DOHH2 (cell line): ENCODE data around the gene DUOX1.

Source experiments
- H3F3A ChIP-seq: fragments of 200-600 bp; sonication (generic), shearing (Covaris generic); 2 replicates; pipeline ENCODE4 v1.6.0; 2016; ENCODE audit warnings: antibody characterized with exemption, mild to moderate bottlenecking; ENCODE audit not compliant: control insufficient read depth, insufficient read depth
- H3K27ac ChIP-seq: fragments of 200-600 bp; sonication (generic); 2 replicates; pipeline ENCODE4 v1.5.1; 2014; ENCODE audit warnings: low read depth, mild to moderate bottlenecking, low read length, moderate library complexity
- H3K27me3 ChIP-seq: fragments of 200-600 bp; sonication (generic); 2 replicates; pipeline ENCODE4 v1.6.1; 2014; ENCODE audit warnings: mild to moderate bottlenecking, low read length, mixed read lengths; ENCODE audit not compliant: control insufficient read depth
- H3K36me3 ChIP-seq: fragments of 200-600 bp; sonication (generic); 2 replicates; pipeline ENCODE4 v1.6.1; 2014; ENCODE audit warnings: mild to moderate bottlenecking, low read length, moderate library complexity, mixed read lengths; ENCODE audit not compliant: control insufficient read depth
- H3K4me1 ChIP-seq: fragments of 200-600 bp; sonication (generic); 2 replicates; pipeline ENCODE4 v1.6.1; 2014; ENCODE audit warnings: mild to moderate bottlenecking, low read length, mixed read lengths; ENCODE audit not compliant: control insufficient read depth
- H3K4me2 ChIP-seq: fragments of 200-600 bp; sonication (generic); 2 replicates; pipeline ENCODE4 v1.6.0; 2014; ENCODE audit warnings: mild to moderate bottlenecking, low read length, moderate library complexity
- H3K4me3 ChIP-seq: fragments of 200-600 bp; sonication (generic); 2 replicates; pipeline ENCODE4 v1.5.1; 2014; ENCODE audit warnings: mild to moderate bottlenecking, low read length, mixed read lengths
- H3K79me2 ChIP-seq: fragments of 200-600 bp; sonication (generic); 2 replicates; pipeline ENCODE4 v1.6.1; 2014; ENCODE audit warnings: mild to moderate bottlenecking, low read length, mixed read lengths; ENCODE audit not compliant: control insufficient read depth
- H3K9me2 ChIP-seq: fragments of 200-600 bp; sonication (generic); replicated peaks from 2 replicates; pipeline ENCODE4 v1.6.1; 2014; ENCODE audit warnings: mild to moderate bottlenecking, low read length, mixed read lengths; ENCODE audit not compliant: control insufficient read depth
- H3K9me3 ChIP-seq: fragments of 200-600 bp; sonication (generic); 2 replicates; pipeline ENCODE4 v1.6.1; 2014; ENCODE audit warnings: antibody characterized with exemption, low read length, mixed read lengths; ENCODE audit not compliant: control insufficient read depth, insufficient read depth
- H4K20me1 ChIP-seq: fragments of 200-600 bp; sonication (generic); 2 replicates; pipeline ENCODE4 v1.6.0; 2014; ENCODE audit warnings: low read depth, mild to moderate bottlenecking, antibody characterized with exemption, low read length, moderate library complexity; ENCODE audit not compliant: control insufficient read depth, insufficient read depth
- EZH2phosphoT487 ChIP-seq: fragments of 200-600 bp; sonication (generic); IDR thresholded peaks from 2 replicates; pipeline ENCODE4 v1.6.1; 2017; ENCODE audit warnings: borderline replicate concordance, mild to moderate bottlenecking, antibody characterized with exemption, low read length, moderate library complexity, mixed read lengths
- TF ChIP-seq, protein P1 (sequence below): fragments of 200-600 bp; sonication (generic); IDR thresholded peaks from one replicate; pipeline ENCODE4 v1.5.1; 2014; ENCODE audit warnings: antibody characterized with exemption, mild to moderate bottlenecking, low read depth, low read length; ENCODE audit not compliant: poor library complexity, severe bottlenecking

Gene DUOX1

DNA sequence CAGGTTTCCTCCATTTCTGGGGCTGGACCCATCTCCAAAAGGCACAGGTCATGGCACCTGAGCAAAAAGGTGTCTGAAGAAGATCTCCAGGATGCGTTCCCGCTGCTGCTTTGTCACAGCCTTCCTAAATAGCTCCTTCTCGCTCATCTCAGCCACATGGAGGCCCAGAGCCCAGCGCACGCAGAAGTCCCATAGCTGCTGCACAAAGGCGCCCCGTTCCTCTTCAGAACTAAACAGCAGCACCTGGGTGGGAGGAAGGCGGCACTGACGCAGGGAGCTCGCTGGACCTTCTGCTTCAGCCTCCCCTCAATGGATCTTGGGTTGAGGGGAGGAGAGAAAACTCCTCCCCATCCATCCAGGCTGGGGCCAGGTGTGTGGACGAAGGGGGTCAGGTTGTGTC, 24.2 kb upstream of the DUOX1 start:
- Histone ChIP-seq H3K9me3 (no peaks in the 10 kb centered on the region), H3K4me3 (no peak overlapping the region), H3K27me3 (no peaks in the 10 kb centered on the region), H3K4me2 (no peak overlapping the region), H3F3A (no peaks in the 10 kb centered on the region), H3K4me1 (peaks cover 7% of the 10 kb centered on the region), H4K20me1 (no peaks in the 10 kb centered on the region), H3K36me3 (no peaks in the 10 kb centered on the region), H3K27ac (no peak overlapping the region), H3K9me2 (no peaks in the 10 kb centered on the region), H3K79me2 (no peaks in the 10 kb centered on the region)
- no peak for TF ChIP-seq EZH2phosphoT487
- TF ChIP-seq, protein P1, sequence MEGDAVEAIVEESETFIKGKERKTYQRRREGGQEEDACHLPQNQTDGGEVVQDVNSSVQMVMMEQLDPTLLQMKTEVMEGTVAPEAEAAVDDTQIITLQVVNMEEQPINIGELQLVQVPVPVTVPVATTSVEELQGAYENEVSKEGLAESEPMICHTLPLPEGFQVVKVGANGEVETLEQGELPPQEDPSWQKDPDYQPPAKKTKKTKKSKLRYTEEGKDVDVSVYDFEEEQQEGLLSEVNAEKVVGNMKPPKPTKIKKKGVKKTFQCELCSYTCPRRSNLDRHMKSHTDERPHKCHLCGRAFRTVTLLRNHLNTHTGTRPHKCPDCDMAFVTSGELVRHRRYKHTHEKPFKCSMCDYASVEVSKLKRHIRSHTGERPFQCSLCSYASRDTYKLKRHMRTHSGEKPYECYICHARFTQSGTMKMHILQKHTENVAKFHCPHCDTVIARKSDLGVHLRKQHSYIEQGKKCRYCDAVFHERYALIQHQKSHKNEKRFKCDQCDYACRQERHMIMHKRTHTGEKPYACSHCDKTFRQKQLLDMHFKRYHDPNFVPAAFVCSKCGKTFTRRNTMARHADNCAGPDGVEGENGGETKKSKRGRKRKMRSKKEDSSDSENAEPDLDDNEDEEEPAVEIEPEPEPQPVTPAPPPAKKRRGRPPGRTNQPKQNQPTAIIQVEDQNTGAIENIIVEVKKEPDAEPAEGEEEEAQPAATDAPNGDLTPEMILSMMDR, result no peak

DNA sequence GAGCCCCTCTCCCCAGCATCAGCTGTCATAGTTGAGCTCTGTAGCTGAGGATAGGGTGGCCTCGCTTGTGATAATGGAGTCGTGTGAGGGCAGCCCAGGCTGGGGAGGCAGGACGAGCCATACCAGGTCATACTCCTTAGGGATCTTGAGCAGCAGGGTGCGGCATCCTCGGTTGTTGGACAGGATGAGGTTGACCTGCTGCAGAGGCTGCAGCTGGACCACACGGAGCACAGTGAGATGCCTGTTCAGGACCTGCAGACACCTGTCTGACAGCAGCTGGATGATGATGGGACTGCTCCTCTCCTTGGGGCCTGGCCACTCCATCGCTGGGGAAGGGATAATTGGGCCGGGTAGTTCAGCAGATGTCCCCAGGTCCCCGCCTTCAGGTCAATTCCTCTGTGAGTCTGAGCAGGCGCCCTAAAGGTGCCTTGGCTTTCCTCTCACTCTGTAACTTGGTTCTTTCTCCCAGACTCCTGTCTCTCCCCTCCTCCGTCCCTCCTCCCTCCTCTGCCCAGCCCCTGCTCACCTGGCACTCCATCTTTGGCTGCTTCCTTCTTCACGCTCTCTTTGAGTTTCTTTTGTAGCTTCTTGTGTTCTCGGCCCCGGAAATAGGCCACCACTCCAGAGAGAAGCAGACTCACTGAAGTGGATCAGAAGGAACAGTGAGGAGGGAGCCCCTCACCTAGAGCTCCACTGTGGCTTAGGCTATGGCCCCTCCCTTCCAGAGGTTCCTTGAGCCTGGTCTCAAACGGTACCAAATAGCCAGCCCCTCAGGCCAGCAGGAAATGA, 23.6 kb upstream of the DUOX1 start:
- H3K4me1 ChIP-seq, result peaks cover 7% of the 10 kb centered on the region
- no peaks in the 10 kb centered on the region for H3K36me3 ChIP-seq
- no peaks in the 10 kb centered on the region for H3K9me2 ChIP-seq
- H3K4me3 ChIP-seq, result no peak overlapping the region
- H3K4me2 ChIP-seq, result no peak overlapping the region
- no peaks in the 10 kb centered on the region for H3K79me2 ChIP-seq
- no peak overlapping the region for H3K27ac ChIP-seq
- H3F3A ChIP-seq, result no peaks in the 10 kb centered on the region
- no peaks in the 10 kb centered on the region for H3K27me3 ChIP-seq
- no peaks in the 10 kb centered on the region for H3K9me3 ChIP-seq
- H4K20me1 ChIP-seq, result no peaks in the 10 kb centered on the region
- no peak for TF ChIP-seq EZH2phosphoT487
- TF ChIP-seq, protein P1, result no peak

DNA sequence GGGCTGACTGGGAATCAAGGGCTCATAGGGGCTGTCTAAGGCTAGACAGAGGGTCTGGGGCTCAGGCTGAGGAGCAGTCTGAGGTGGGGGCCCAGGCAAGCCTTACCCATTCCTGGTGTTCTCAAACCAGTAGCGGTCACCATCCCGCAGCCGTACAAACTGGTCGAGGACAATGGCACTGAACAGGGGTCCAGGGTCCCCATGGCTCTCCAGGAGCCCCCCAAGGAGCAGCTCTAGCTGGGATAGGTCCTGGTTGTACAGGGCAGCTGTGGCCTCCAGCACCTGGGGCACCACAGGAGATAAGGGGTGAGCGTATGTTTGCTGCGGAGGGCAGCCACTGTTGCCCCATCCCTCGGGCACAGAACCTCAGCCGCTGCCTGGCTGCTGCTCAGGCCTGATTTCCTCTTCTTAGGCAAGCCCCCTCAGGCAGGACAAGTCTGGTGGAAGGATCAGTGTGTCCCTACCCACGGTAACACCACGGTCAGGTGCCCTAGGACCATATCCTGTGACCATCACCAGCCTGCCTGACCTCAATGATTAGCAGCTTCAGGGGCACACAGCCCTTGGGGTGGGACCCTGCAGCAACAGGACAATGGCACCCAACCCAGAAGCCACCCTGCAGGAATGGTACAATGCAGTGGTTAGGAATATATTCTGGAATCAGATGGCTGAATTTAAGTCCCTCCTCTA, 21.7 kb upstream of the DUOX1 start:
- H3K27ac ChIP-seq, result no peak overlapping the region
- H3K9me2 ChIP-seq, result no peaks in the 10 kb centered on the region
- H3K9me3 ChIP-seq, result no peaks in the 10 kb centered on the region
- no peak overlapping the region for H3K4me2 ChIP-seq
- no peak for TF ChIP-seq EZH2phosphoT487
- TF ChIP-seq, protein P1, result no peak
- peaks cover 7% of the 10 kb centered on the region for H3K4me1 ChIP-seq
- H4K20me1 ChIP-seq, result no peaks in the 10 kb centered on the region
- no peak overlapping the region for H3K4me3 ChIP-seq
- no peaks in the 10 kb centered on the region for H3K36me3 ChIP-seq
- peaks cover 1% of the 10 kb centered on the region; the same call in 1 of the 2 replicates for H3K27me3 ChIP-seq
- no peaks in the 10 kb centered on the region for H3F3A ChIP-seq
- no peaks in the 10 kb centered on the region for H3K79me2 ChIP-seq
